AG09309 (cell line): ENCODE results near the gene GRIK3.
"Not testable (repeated sequence)": the region's sequence is repeated elsewhere in the genome, so short reads cannot be mapped to it uniquely, and the experiment has no call there.

Experiments
- DNase-seq: peaks from one replicate; pipeline ENCODE4 v3.0.0-alpha.2; 2010; ENCODE audit warnings: low read depth
- H3K4me3 ChIP-seq: 2 replicates; pipeline ENCODE4 v1.5.1; 2011; ENCODE audit warnings: mild to moderate bottlenecking, low read depth, low read length, moderate library complexity; ENCODE audit not compliant: control insufficient read depth
- TF ChIP-seq, protein P1 (sequence below): IDR thresholded peaks from 2 replicates; pipeline ENCODE4 v1.5.1; 2011; ENCODE audit warnings: mild to moderate bottlenecking, low read depth, low read length, inconsistent platforms; ENCODE audit not compliant: insufficient read depth, control insufficient read depth; ENCODE audit errors: missing control alignments

GRIK3 gene

GRCh38 chr1:37034121-37035013 is at the start of gene GRIK3:
TSS of gene GRIK3 (minus strand) at chr1:37034515. CDS start at chr1:37034108, 407 bp downstream.
- no peak within 1 kb of the TSS for H3K4me3 ChIP-seq
- DNase-seq: no peak
- TF ChIP-seq, protein P1, sequence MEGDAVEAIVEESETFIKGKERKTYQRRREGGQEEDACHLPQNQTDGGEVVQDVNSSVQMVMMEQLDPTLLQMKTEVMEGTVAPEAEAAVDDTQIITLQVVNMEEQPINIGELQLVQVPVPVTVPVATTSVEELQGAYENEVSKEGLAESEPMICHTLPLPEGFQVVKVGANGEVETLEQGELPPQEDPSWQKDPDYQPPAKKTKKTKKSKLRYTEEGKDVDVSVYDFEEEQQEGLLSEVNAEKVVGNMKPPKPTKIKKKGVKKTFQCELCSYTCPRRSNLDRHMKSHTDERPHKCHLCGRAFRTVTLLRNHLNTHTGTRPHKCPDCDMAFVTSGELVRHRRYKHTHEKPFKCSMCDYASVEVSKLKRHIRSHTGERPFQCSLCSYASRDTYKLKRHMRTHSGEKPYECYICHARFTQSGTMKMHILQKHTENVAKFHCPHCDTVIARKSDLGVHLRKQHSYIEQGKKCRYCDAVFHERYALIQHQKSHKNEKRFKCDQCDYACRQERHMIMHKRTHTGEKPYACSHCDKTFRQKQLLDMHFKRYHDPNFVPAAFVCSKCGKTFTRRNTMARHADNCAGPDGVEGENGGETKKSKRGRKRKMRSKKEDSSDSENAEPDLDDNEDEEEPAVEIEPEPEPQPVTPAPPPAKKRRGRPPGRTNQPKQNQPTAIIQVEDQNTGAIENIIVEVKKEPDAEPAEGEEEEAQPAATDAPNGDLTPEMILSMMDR: no peak

DNA sequence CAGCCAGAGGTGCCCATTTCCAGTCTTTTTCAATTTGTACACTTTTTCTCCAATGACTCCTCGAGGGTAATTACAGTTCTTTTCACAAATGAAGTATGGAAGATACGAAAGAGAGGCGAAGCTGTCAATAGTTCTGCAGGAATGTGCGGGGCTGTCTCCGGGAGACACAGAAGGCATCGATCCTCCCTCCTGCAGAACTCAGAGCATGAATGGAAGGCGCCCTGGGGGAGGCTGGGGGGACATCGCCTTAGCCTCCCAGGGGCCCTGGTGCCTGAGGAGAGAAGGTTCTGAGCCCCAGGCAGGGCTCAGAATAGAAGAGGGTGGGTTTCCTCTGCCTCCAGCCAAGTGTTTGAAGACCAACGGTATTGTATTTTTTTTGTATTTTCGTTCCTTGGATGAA is 49.7 kb upstream of the GRIK3 start:
- no peak overlapping the region for H3K4me3 ChIP-seq
- TF ChIP-seq, protein P1: no peak
- DNase-seq: no peak

DNA sequence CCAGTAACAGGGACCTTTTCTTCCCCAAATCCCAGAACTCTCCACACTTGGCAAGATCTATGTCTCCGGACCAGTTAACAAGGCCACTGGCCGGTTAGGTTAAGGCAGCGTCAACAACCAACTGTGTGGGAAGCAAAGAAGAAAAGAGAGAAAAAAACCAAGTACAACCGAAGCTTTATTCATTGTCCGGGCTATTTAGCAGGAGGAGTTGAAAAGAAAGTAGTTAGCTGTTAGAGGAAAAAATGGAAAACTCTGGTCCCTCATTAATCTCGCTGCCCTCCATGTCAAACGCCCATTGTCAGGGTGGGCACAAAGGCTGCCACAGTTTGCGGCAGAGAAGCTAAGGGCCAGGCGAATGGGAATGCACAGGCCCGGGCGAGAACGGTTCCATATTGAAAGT is 49.3 kb upstream of the GRIK3 start:
- H3K4me3 ChIP-seq: no peak overlapping the region
- DNase-seq: no peak
- TF ChIP-seq, protein P1: no peak

DNA sequence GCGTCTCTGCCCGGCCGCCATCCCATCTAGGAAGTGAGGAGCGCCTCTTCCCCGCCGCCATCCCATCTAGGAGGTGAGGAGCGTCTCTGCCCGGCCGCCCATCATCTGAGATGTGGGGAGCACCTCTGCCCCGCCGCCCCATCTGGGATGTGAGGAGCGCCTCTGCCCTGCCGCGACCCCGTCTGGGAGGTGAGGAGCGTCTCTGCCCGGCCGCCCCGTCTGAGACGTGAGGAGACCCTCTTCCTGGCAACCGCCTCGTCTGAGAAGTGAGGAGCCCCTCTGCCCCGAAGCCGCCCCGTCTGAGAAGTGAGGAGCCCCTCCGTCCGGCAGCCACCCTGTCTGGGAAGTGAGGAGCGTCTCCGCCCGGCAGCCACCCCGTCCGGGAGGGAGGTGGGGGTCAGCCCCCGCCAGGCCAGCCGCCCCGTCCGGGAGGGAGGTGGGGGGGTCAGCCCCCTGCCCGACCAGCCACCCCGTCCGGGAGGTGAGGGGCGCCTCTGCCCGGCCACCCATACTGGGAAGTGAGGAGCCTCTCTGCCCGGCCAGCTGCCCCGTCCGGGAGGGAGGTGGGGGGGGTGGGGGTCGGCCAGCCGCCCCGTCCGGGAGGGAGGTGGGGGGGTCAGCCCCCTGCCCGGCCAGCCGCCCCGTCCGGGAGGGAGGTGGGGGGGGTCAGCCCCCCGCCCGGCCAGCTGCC is 46.1 kb upstream of the GRIK3 start:
- DNase-seq, H3K4me3 ChIP-seq: not testable (repeated sequence)

- no peak overlapping the region for H3K4me3 ChIP-seq
- TF ChIP-seq, protein P1: no peak
- DNase-seq: no peak
These were observed 44.6 kb upstream of the GRIK3 start for GRCh38 chr1:37078866-37079265.

GRCh38 chr1:37076168-37076567 is 41.9 kb upstream of the GRIK3 start:
- DNase-seq: no peak
- TF ChIP-seq, protein P1: no peak

DNA sequence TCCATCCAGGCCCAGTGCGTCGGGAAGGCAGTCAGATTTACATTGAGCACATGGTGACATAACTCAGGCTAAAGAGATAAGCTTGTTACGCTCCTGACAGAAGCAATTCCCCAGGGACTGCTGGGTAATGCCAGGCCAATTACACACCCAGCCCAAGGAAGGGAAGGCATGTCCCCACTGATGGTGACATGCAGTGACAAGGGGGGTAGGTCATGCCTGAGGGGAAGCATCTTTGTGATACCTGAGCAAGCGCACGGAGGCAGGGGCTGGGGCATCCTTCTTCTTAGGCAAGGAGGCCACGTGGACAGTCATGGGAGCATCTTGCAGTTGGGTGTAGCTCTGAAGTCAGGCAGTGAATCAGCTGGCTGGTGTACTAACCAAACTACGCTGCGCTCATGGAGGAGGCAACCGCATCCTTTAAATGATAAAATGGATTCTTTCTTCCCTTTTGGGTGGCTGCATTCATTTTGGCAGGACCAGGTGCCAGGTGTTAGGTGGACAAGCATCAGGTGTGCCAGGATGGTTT is 39.6 kb upstream of the GRIK3 start:
- no peak for DNase-seq
- no peak overlapping the region for H3K4me3 ChIP-seq
- TF ChIP-seq, protein P1: no peak

More at GRCh38 chr1:37076168-37076567, 41.9 kb upstream of the GRIK3 start:
- no peak overlapping the region for H3K4me3 ChIP-seq
